Caco-2 (cell line): Measurements from ENCODE around the gene MAP4K4. TPM values are rescaled to one million over a fixed set of nuclear protein-coding genes. Genes with fewer than 3 reads are reported as not detected.

Source experiments
- BruUV-seq: library from RNA; stranded (reverse); fragments of 400-500 nt; replicated peaks from 2 replicates; lab custom pipeline; 2021; lab: Mats Ljungman, UMichigan
- CTCF ChIA-PET: fragments of 300-600 bp; sonication (Branson Sonifier 250); formaldehyde crosslinking; loops from one replicate; lab custom pipeline; 2022; ENCODE audit warnings: antibody characterized with exemption; lab: Charles Lee
- POLR2A ChIA-PET: fragments of 300-600 bp; sonication (Branson Sonifier 250); formaldehyde crosslinking; loops from one replicate; lab custom pipeline; 2022; ENCODE audit warnings: antibody characterized with exemption; lab: Charles Lee
- DNase-seq, 2 experiments: peaks; one replicate each; pipeline versions ENCODE4 v3.0.0 to v3.0.0-alpha.2; 2020 to 2022
- H3K27me3 ChIP-seq: replicated peaks from 2 replicates; pipeline ENCODE4 v1.6.0; 2011; ENCODE audit warnings: low read length; ENCODE audit not compliant: control insufficient read depth, insufficient read depth
- H3K36me3 ChIP-seq: 2 replicates; pipeline ENCODE4 v1.5.1; 2011; ENCODE audit warnings: low read length; ENCODE audit not compliant: control insufficient read depth, insufficient read depth
- H3K4me1 ChIP-seq: fragments of 250-450 bp; sonication (Bioruptor Pico); 2 replicates; pipeline ENCODE4 v1.5.1; 2020; ENCODE audit warnings: mild to moderate bottlenecking
- H3K4me3 ChIP-seq: 2 replicates; pipeline ENCODE4 v1.5.1; 2011; ENCODE audit warnings: low read depth, mild to moderate bottlenecking, control low read depth, low read length
- H3K9me3 ChIP-seq: fragments of 250-450 bp; sonication (Bioruptor Pico); 2 replicates; pipeline ENCODE4 v1.5.1; 2020; ENCODE audit warnings: mild to moderate bottlenecking, moderate library complexity
- H3K27ac Mint-ChIP-seq: one replicate; pipeline ENCODE4 v1.8.0; 2022; ENCODE audit warnings: mixed read lengths; ENCODE audit not compliant: unreplicated experiment
- H3K27me3 Mint-ChIP-seq: one replicate; pipeline ENCODE4 v1.8.0; 2022; ENCODE audit warnings: mixed read lengths; ENCODE audit not compliant: insufficient read depth, unreplicated experiment
- H3K36me3 Mint-ChIP-seq: one replicate; pipeline ENCODE4 v1.8.0; 2022; ENCODE audit warnings: mild to moderate bottlenecking, mixed read lengths; ENCODE audit not compliant: insufficient read depth, unreplicated experiment
- H3K4me1 Mint-ChIP-seq: one replicate; pipeline ENCODE4 v1.8.0; 2022; ENCODE audit warnings: low read depth, mixed read lengths; ENCODE audit not compliant: unreplicated experiment
- H3K4me3 Mint-ChIP-seq: one replicate; pipeline ENCODE4 v1.8.0; 2022; ENCODE audit warnings: mild to moderate bottlenecking, moderate library complexity, mixed read lengths; ENCODE audit not compliant: unreplicated experiment
- H3K9me3 Mint-ChIP-seq: one replicate; pipeline ENCODE4 v1.8.0; 2022; ENCODE audit warnings: mixed read lengths; ENCODE audit not compliant: unreplicated experiment
- CTCF ChIP-seq, 2 experiments: fragments of 200-600 bp in 1 of 2; IDR thresholded peaks; 1 replicate in 1 of 2; 2 replicates in 1 of 2; pipeline versions ENCODE4 v1.5.1 to v1.8.0; 2011 to 2022; ENCODE audit warnings: antibody characterized with exemption in 1 of 2, control low read depth in 1 of 2, inconsistent platforms in 1 of 2, low read depth in 1 of 2, low read length in 1 of 2, mild to moderate bottlenecking in 1 of 2, moderate library complexity in 1 of 2; ENCODE audit not compliant: insufficient read depth in 1 of 2, severe bottlenecking in 1 of 2, unreplicated experiment in 1 of 2
- intact Hi-C: fragments of 100-400 bp; cut with micrococcal nuclease; formaldehyde crosslinking; loops from one replicate; pipeline ENCODE4 v1.10.0; 2022; ENCODE audit not compliant: unreplicated experiment
- total RNA-seq: library from RNA; stranded (reverse); gene quantifications from 2 replicates; pipeline ENCODE4 v1.2.3, GENCODE V29; 2022

The MAP4K4 gene
- total RNA-seq, 1 experiment from 2014 or later = 257 TPM

GRCh38 chr2:101790416-101790815 is 92.9 kb downstream of the MAP4K4 start:
- peaks cover 21% of the 10 kb centered on the region for H3K4me1 Mint-ChIP-seq
- no peak for DNase-seq
- H3K27me3 ChIP-seq = no peaks in the 10 kb centered on the region
- peaks cover 50% of the 10 kb centered on the region for H3K36me3 Mint-ChIP-seq
- no peak overlapping the region for H3K4me3 ChIP-seq
- H3K9me3 ChIP-seq = no peaks in the 10 kb centered on the region
- BruUV-seq = no TSS peak
- no peaks in the 10 kb centered on the region for H3K36me3 ChIP-seq
- H3K27ac Mint-ChIP-seq = peak overlapping the region; percentile 46
- CTCF ChIA-PET = no interaction called here
- TF ChIP-seq CTCF (IDR thresholded peaks at IDR 0.05; ENCODE audit: insufficient read depth in 1 of 2, low read depth in 1 of 2, low read length in 1 of 2, severe bottlenecking in 1 of 2, unreplicated experiment in 1 of 2) = no peak
- H3K9me3 Mint-ChIP-seq = no peaks in the 10 kb centered on the region
- intact Hi-C loops = no loop called here
- POLR2A ChIA-PET = no interaction called here
- H3K4me3 Mint-ChIP-seq = no peak overlapping the region
- H3K27me3 Mint-ChIP-seq = no peaks in the 10 kb centered on the region
- peaks cover 22% of the 10 kb centered on the region for H3K4me1 ChIP-seq

DNA sequence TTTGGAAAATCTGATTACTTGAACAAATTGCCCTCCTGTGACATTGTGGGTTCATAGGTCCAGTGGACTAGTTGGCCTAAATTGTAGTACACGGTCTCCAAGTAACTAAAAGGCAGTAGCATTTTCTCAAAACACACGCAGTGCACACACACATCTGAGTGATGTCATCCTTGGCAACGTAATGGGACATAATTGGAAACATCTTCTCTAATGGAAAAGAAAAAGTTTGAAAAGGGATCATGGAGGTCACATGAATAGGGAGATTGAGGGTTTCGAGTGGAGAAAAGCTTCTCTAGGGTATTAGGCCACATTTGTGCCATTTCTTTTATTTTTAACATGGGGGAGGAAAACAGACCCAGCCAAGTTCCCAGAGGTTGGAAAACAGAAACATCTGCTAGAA is 93.3 kb downstream of the MAP4K4 start:
- intact Hi-C loops = no loop called here
- no TSS peak for BruUV-seq

DNA sequence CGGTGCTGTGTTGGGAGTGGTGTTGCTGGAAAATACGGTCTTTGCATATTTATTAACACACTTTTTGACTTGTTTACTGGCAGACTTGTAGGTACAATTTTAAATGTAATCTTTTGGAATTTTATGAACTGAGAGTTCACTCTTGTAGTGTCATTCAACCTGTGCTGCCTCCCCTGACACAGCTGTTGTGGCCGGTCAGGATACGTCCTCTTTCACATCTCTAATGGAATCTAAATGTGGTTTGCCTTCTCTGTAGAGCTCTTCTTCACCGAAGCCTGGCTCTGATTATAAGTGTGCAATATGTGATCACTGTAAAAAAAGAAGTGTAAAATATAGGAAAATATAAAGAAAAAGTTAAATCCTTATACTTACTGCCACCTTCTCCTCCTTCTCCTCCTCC is 94.7 kb downstream of the MAP4K4 start:
- intact Hi-C loops = no loop called here
- POLR2A ChIA-PET = no interaction called here

More for the DNA sequence above, 93.3 kb downstream of the MAP4K4 start:
- no peak for TF ChIP-seq CTCF (IDR thresholded peaks at IDR 0.05; ENCODE audit: insufficient read depth in 1 of 2, low read depth in 1 of 2, low read length in 1 of 2, severe bottlenecking in 1 of 2, unreplicated experiment in 1 of 2)
- ChIA-PET CTCF (no interaction called here), POLR2A (no interaction called here)
- Histone ChIP-seq H3K4me3 (no peak overlapping the region), H3K4me1 (peaks cover 22% of the 10 kb centered on the region), H3K27me3 (no peaks in the 10 kb centered on the region), H3K36me3 (no peaks in the 10 kb centered on the region), H3K9me3 (no peaks in the 10 kb centered on the region)
- no peak for DNase-seq
- peak overlapping the region; percentile 46 for H3K27ac Mint-ChIP-seq
- no peaks in the 10 kb centered on the region for H3K27me3 Mint-ChIP-seq
- peaks cover 21% of the 10 kb centered on the region for H3K4me1 Mint-ChIP-seq
- H3K4me3 Mint-ChIP-seq = no peak overlapping the region
- peaks cover 50% of the 10 kb centered on the region for H3K36me3 Mint-ChIP-seq
- H3K9me3 Mint-ChIP-seq = no peaks in the 10 kb centered on the region

More for the DNA sequence above, 94.7 kb downstream of the MAP4K4 start:
- H3K4me1 ChIP-seq = peaks cover 22% of the 10 kb centered on the region
- no peaks in the 10 kb centered on the region for H3K27me3 ChIP-seq
- no peak for TF ChIP-seq CTCF (IDR thresholded peaks at IDR 0.05; ENCODE audit: insufficient read depth in 1 of 2, low read depth in 1 of 2, low read length in 1 of 2, severe bottlenecking in 1 of 2, unreplicated experiment in 1 of 2)
- no peak overlapping the region for H3K4me3 ChIP-seq
- DNase-seq = no peak
- no peaks in the 10 kb centered on the region for H3K36me3 ChIP-seq
- H3K36me3 Mint-ChIP-seq = peaks cover 51% of the 10 kb centered on the region
- BruUV-seq = no TSS peak
- H3K9me3 ChIP-seq = no peaks in the 10 kb centered on the region
- no peak overlapping the region for H3K27ac Mint-ChIP-seq
- CTCF ChIA-PET = no interaction called here
- H3K9me3 Mint-ChIP-seq = no peaks in the 10 kb centered on the region
- peaks cover 26% of the 10 kb centered on the region for H3K4me1 Mint-ChIP-seq
- H3K4me3 Mint-ChIP-seq = no peak overlapping the region
- H3K27me3 Mint-ChIP-seq = no peaks in the 10 kb centered on the region
